ENCODE data around the gene NF1.

DNA sequence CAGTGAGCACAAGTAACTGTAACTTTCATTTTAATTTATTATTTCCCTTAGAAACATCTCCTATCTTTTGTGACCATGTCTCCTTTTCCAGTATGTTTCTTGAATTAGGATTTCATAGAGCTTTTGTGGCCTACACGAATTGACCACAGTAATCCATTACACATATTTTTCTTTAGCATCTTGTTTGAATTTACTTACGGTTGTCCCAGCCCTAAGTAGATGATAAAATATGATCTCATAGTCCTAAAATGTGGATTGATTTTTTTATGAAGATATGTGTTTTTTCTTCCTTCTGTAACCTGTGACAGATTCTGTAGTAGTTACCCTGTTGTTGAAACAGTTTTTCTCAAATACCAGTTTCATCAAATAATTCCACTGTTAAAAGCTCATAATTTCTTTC, 61.5 kb downstream of the NF1 start:
- TF ChIP-seq RAD21 (conservative IDR thresholded peaks at IDR 0.05 in 1 of 2, IDR thresholded peaks at IDR 0.05 in 1 of 2), result no peak
- no peak for TF ChIP-seq CBX8 (IDR thresholded peaks at IDR 0.05)
- TF ChIP-seq CTCF (IDR thresholded peaks at IDR 0.05), result no peak
- TF ChIP-seq ZC3H11A (IDR thresholded peaks at IDR 0.05), result no peak
- TF ChIP-seq MAZ (IDR thresholded peaks at IDR 0.05; ENCODE audit: borderline replicate concordance, low read depth, low read length), result no peak
- TF ChIP-seq SMC3 (IDR thresholded peaks at IDR 0.05), result no peak
- TF ChIP-seq POLR2AphosphoS2 (conservative IDR thresholded peaks at IDR 0.05; ENCODE audit: low read length), result no peak
- no peak for TF ChIP-seq HEYL (CRISPR knock-in tag; IDR thresholded peaks at IDR 0.05)
- no peak for TF ChIP-seq CEBPB (IDR thresholded peaks at IDR 0.05)
- TF ChIP-seq, protein P1, sequence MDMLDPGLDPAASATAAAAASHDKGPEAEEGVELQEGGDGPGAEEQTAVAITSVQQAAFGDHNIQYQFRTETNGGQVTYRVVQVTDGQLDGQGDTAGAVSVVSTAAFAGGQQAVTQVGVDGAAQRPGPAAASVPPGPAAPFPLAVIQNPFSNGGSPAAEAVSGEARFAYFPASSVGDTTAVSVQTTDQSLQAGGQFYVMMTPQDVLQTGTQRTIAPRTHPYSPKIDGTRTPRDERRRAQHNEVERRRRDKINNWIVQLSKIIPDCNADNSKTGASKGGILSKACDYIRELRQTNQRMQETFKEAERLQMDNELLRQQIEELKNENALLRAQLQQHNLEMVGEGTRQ (IDR thresholded peaks at IDR 0.05), result no peak
- no peak for TF ChIP-seq JUN (IDR thresholded peaks at IDR 0.05)
- no peak for TF ChIP-seq ELK1 (IDR thresholded peaks at IDR 0.05; ENCODE audit: low read depth, low read length)
- no peak for TF ChIP-seq REST (IDR thresholded peaks at IDR 0.05)
- TF ChIP-seq MAFK (IDR thresholded peaks at IDR 0.05; ENCODE audit: partially characterized antibody), result no peak
